ENCODE data around the gene PTS.

DNA sequence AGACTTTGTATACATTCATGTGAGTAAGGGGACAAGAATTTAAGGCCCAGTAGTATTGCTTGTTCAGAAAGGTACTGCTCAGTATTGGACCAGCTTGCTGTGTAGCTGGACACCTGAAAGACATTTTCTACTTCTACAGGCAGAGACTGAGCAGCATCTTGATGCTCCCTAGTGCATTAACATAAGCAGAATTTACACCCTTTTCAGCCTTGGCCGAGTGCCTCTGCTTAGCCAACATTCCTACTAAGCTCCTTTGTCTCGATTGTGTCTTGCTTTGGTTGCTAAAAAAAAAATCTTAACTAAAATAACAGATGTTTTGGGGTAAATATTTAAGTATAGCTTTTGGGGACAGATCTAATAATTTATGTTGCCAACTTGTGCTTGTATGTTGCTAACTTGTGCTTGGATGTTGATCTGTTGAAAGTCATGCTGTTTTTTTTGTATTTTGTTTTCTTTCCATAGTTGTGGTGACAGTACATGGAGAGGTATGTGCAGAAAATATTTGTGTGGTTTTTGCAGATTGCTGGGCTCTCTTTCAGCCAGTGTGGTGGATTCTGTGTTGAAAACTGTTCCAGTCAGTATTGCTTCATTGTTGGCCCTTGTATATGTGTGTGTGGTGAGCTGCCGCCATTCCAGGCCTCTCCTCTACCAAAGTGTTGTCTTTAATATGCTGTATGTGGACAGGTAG is 3.7 kb downstream of the PTS start:
- no peak for TF ChIP-seq CREB1 (IDR thresholded peaks at IDR 0.05; ENCODE audit: low read depth)
- TF ChIP-seq, protein P1, sequence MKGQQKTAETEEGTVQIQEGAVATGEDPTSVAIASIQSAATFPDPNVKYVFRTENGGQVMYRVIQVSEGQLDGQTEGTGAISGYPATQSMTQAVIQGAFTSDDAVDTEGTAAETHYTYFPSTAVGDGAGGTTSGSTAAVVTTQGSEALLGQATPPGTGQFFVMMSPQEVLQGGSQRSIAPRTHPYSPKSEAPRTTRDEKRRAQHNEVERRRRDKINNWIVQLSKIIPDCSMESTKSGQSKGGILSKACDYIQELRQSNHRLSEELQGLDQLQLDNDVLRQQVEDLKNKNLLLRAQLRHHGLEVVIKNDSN (IDR thresholded peaks at IDR 0.05): no peak
- TF ChIP-seq FOXM1 (IDR thresholded peaks at IDR 0.05; ENCODE audit: borderline replicate concordance, low read depth): no peak
- TF ChIP-seq TAF1 (IDR thresholded peaks at IDR 0.05; ENCODE audit: low read depth): no peak
- no peak for TF ChIP-seq EP300 (IDR thresholded peaks at IDR 0.05; ENCODE audit: borderline replicate concordance)
- no peak for TF ChIP-seq RAD21 (IDR thresholded peaks at IDR 0.05; ENCODE audit: low read depth)
- no peak for TF ChIP-seq CEBPB (IDR thresholded peaks at IDR 0.05)
- TF ChIP-seq YY1 (IDR thresholded peaks at IDR 0.05; ENCODE audit: low read depth): no peak
- TF ChIP-seq TCF12 (IDR thresholded peaks at IDR 0.05; ENCODE audit: low read depth): no peak
- no peak for TF ChIP-seq ZBTB7A (IDR thresholded peaks at IDR 0.05; ENCODE audit: low read depth)
- TF ChIP-seq, protein P2, sequence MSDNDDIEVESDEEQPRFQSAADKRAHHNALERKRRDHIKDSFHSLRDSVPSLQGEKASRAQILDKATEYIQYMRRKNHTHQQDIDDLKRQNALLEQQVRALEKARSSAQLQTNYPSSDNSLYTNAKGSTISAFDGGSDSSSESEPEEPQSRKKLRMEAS (IDR thresholded peaks at IDR 0.05): no peak
- no peak for TF ChIP-seq NFIC (IDR thresholded peaks at IDR 0.05)
- TF ChIP-seq, protein P3, sequence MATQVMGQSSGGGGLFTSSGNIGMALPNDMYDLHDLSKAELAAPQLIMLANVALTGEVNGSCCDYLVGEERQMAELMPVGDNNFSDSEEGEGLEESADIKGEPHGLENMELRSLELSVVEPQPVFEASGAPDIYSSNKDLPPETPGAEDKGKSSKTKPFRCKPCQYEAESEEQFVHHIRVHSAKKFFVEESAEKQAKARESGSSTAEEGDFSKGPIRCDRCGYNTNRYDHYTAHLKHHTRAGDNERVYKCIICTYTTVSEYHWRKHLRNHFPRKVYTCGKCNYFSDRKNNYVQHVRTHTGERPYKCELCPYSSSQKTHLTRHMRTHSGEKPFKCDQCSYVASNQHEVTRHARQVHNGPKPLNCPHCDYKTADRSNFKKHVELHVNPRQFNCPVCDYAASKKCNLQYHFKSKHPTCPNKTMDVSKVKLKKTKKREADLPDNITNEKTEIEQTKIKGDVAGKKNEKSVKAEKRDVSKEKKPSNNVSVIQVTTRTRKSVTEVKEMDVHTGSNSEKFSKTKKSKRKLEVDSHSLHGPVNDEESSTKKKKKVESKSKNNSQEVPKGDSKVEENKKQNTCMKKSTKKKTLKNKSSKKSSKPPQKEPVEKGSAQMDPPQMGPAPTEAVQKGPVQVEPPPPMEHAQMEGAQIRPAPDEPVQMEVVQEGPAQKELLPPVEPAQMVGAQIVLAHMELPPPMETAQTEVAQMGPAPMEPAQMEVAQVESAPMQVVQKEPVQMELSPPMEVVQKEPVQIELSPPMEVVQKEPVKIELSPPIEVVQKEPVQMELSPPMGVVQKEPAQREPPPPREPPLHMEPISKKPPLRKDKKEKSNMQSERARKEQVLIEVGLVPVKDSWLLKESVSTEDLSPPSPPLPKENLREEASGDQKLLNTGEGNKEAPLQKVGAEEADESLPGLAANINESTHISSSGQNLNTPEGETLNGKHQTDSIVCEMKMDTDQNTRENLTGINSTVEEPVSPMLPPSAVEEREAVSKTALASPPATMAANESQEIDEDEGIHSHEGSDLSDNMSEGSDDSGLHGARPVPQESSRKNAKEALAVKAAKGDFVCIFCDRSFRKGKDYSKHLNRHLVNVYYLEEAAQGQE (IDR thresholded peaks at IDR 0.05; ENCODE audit: low read depth): no peak
- TF ChIP-seq EGR1 (IDR thresholded peaks at IDR 0.05): no peak

Data from Ishikawa (cell line).